Common myeloid progenitor, CD34-positive (primary cell): ENCODE results near the gene BDNF.
A peak's percentile ranks its signal among the peaks of the same experiment; 100 is the strongest.

Source experiments
- CTCF ChIA-PET: fragments of 350-600 bp; sonication (Branson Sonifier 250); formaldehyde crosslinking; loops from one replicate; lab custom pipeline; 2021; ENCODE audit warnings: antibody characterized with exemption; lab: Charles Lee
- POLR2A ChIA-PET: fragments of 350-600 bp; sonication (Branson Sonifier 250); formaldehyde crosslinking; loops from one replicate; lab custom pipeline; 2021; ENCODE audit warnings: antibody characterized with exemption; lab: Charles Lee
- DNase-seq, 3 donors: peaks; one replicate each; pipeline versions ENCODE4 v3.0.0 to v3.0.0-alpha.2; 2013
- H3K27ac ChIP-seq, 2 experiments: 1 replicate in 1 of 2; 2 replicates in 1 of 2; pipeline ENCODE4 v1.7.0; 2013; ENCODE audit warnings: inconsistent platforms in 2 of 2, low read length in 2 of 2, mild to moderate bottlenecking in 2 of 2, low read depth in 1 of 2, moderate library complexity in 1 of 2; ENCODE audit not compliant: severe bottlenecking in 2 of 2, insufficient read depth in 1 of 2, poor library complexity in 1 of 2
- H3K27me3 ChIP-seq, 5 experiments: replicated peaks in 2 of 5; 1 replicate in 3 of 5; 2 replicates in 2 of 5; pipeline versions ENCODE4 v1.6.1 to v1.7.0; 2013; ENCODE audit warnings: low read length in 4 of 5, mild to moderate bottlenecking in 2 of 5, moderate library complexity in 2 of 5, inconsistent platforms in 1 of 5; ENCODE audit not compliant: insufficient read depth in 5 of 5, control insufficient read depth in 4 of 5
- H3K36me3 ChIP-seq, 4 experiments: 1 replicate in 2 of 4; 2 replicates in 2 of 4; pipeline versions ENCODE4 v1.6.1 to v1.7.0; 2013; ENCODE audit warnings: low read length in 3 of 4, control low read depth in 1 of 4, mild to moderate bottlenecking in 1 of 4; ENCODE audit not compliant: control insufficient read depth in 4 of 4, insufficient read depth in 4 of 4
- H3K4me1 ChIP-seq, 4 experiments: 1 replicate in 3 of 4; 2 replicates in 1 of 4; pipeline versions ENCODE4 v1.6.1 to v1.7.1; 2013; ENCODE audit warnings: low read length in 3 of 4, mild to moderate bottlenecking in 3 of 4, control low read depth in 1 of 4, inconsistent platforms in 1 of 4, moderate library complexity in 1 of 4; ENCODE audit not compliant: control insufficient read depth in 4 of 4, insufficient read depth in 4 of 4; ENCODE audit errors: control extremely low read depth in 1 of 4
- H3K4me3 ChIP-seq, 7 experiments: 1 replicate in 4 of 7; 2 replicates in 3 of 7; pipeline versions ENCODE4 v1.5.1 to v1.7.0; 2013; ENCODE audit warnings: mild to moderate bottlenecking in 7 of 7, low read length in 6 of 7, moderate library complexity in 6 of 7, inconsistent platforms in 2 of 7, low read depth in 2 of 7, control low read depth in 1 of 7; ENCODE audit not compliant: insufficient read depth in 4 of 7, control insufficient read depth in 1 of 7; ENCODE audit errors: extremely low read depth in 1 of 7
- H3K9me3 ChIP-seq, 5 experiments: 1 replicate in 4 of 5; 2 replicates in 1 of 5; pipeline versions ENCODE4 v1.6.1 to v1.7.1; 2013; ENCODE audit warnings: low read length in 4 of 5, mild to moderate bottlenecking in 2 of 5, inconsistent platforms in 1 of 5, low read depth in 1 of 5, moderate library complexity in 1 of 5; ENCODE audit not compliant: control insufficient read depth in 4 of 5, insufficient read depth in 2 of 5; ENCODE audit errors: control extremely low read depth in 1 of 5
- WGBS: methylation state at CpG from one replicate; pipeline ENCODE4 v1.1.5; 2013; ENCODE audit not compliant: insufficient coverage; 5-methylcytosine and 5-hydroxymethylcytosine counted together

The BDNF gene

DNA sequence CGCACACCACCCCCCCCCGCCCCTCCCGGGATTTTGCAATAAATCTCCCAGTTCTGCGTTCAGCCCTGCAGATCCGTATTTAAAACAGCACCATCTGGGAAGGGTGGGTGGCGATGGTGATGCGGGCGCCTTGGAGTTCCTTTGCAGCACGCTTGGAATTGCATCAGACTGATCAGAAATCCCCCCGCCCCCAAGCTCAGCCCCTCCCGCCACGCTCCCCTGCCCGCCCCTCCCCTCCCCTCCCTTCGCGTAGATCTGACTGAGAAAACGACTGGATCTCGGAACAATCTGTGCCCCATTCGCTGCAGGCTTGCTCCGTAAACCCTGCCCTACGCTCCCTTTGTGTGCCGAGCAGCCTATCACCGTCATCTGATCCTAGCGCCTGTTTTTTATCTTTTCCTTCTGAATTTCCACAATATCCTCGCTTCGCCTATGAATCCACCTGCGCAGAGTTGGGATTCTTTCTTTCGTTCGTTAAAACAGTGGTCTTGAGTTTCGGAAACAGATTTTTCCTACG, 18.1 kb upstream of the BDNF start:
- ChIA-PET POLR2A (no interaction called here), CTCF (interaction anchor here (1.0 kb wide), 1 partner anchor 15 kb away, joined by 3 read pairs; no protein-coding TSS in a partner anchor)
- Histone ChIP-seq H3K9me3 (peaks cover 0 to 7% (median 6%) of the 10 kb centered on the region in 5 experiments), H3K4me1 (peaks cover 0 to 26% (median 16%) of the 10 kb centered on the region in 4 experiments), H3K4me3 (peak overlapping the region in 1 of 7 experiments; percentile 32), H3K36me3 (no peaks in the 10 kb centered on the region), H3K27ac (no peak overlapping the region), H3K27me3 (peaks cover 16 to 95% (median 30%) of the 10 kb centered on the region in 5 experiments)
- WGBS: 4% methylated on average over 16 of the region's 30 CpGs
- no peak for DNase-seq

DNA sequence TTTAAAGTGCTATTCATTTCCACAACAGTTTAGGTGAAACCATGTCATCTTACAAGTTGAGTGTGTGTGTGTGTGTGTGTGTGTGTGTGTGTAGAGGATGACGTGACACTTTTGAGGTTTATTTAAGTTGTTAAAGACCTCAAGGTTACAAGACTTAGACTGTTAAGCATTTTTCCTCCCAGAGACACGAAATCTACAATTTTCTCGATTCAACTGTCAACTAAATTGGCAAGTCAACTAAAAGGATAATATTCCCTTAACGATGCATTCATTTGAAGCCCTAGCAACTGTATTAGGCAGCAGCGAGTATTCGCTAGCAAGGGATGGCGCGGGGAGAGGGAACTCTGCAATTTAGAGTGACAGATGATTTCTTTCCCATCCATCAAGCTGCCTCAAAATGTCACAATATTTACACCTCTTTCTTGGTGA, 17.6 kb upstream of the BDNF start:
- H3K27ac ChIP-seq: no peak overlapping the region
- ChIA-PET POLR2A (no interaction called here), CTCF (interaction anchor here (0.7 to 1.8 kb wide), 2 partner anchors 14 to 19 kb away, joined by 3 to 5 read pairs; no protein-coding TSS in a partner anchor)
- DNase-seq: no peak
- no peak overlapping the region for H3K4me3 ChIP-seq
- peaks cover 14 to 91% (median 24%) of the 10 kb centered on the region in 5 experiments for H3K27me3 ChIP-seq
- H3K9me3 ChIP-seq: peaks cover 0 to 7% (median 6%) of the 10 kb centered on the region in 5 experiments
- H3K4me1 ChIP-seq: peaks cover 0 to 25% (median 16%) of the 10 kb centered on the region in 4 experiments
- H3K36me3 ChIP-seq: no peaks in the 10 kb centered on the region
- 14% methylated on average over 4 of the region's 8 CpGs for WGBS

DNA sequence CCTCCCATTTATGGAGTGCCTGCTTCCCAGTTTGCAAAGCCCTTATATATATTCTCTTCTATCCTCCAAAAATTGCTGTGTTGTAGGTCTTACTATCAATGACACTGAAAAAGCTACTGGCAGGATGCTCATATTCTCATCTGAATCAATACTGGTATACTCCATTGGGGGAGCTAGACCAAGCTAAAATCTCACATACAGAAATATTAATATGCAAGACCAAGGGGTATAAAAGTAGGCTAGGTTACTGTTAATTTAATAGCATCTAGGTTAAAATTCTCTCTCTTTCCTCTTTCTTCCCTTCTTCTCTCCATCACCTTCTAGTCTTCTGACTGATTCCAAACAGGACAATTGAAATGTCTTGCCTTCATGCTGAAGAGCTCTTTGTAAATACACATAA, 17.1 kb upstream of the BDNF start:
- DNase-seq: no peak
- ChIA-PET POLR2A (no interaction called here), CTCF (interaction anchor here (0.7 to 1.8 kb wide), 2 partner anchors 14 to 18 kb away, joined by 3 to 5 read pairs; no protein-coding TSS in a partner anchor)
- Histone ChIP-seq H3K4me3 (no peak overlapping the region), H3K27ac (no peak overlapping the region), H3K27me3 (peaks cover 14 to 89% (median 22%) of the 10 kb centered on the region in 5 experiments), H3K9me3 (peaks cover 0 to 7% (median 6%) of the 10 kb centered on the region in 5 experiments), H3K36me3 (no peaks in the 10 kb centered on the region), H3K4me1 (peaks cover 0 to 21% (median 14%) of the 10 kb centered on the region in 4 experiments)

DNA sequence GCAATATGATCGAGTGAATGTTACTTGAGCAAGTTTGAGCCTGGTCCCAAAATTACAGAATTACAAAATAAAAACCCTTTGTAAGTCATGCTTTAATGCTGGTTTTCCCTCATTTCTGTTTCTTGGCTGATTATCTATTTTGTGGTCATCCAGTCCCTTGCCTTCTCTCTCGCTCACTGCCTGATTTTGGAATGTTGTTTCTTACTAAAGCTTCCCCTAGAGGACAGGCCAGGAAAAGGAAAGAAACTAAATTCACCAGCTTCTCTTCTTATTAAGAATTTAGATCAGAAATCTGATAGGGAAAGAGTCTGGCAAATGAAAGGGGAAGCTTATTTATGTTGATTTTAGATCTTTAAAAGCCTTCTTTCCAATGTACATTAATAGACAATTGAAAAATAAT, 16.6 kb upstream of the BDNF start:
- CTCF ChIA-PET: interaction anchor here (1.8 kb wide), 1 partner anchor 18 kb away, joined by 5 read pairs; no protein-coding TSS in a partner anchor
- Histone ChIP-seq H3K4me1 (peaks cover 0 to 15% (median 8%) of the 10 kb centered on the region in 4 experiments), H3K4me3 (no peak overlapping the region), H3K9me3 (peaks cover 0 to 7% (median 6%) of the 10 kb centered on the region in 5 experiments), H3K27me3 (peaks cover 14 to 87% (median 20%) of the 10 kb centered on the region in 5 experiments), H3K27ac (no peak overlapping the region), H3K36me3 (no peaks in the 10 kb centered on the region)
- POLR2A ChIA-PET: no interaction called here
- no CpG with 5 or more reads among the region's 2 CpGs for WGBS
- DNase-seq: no peak

DNA sequence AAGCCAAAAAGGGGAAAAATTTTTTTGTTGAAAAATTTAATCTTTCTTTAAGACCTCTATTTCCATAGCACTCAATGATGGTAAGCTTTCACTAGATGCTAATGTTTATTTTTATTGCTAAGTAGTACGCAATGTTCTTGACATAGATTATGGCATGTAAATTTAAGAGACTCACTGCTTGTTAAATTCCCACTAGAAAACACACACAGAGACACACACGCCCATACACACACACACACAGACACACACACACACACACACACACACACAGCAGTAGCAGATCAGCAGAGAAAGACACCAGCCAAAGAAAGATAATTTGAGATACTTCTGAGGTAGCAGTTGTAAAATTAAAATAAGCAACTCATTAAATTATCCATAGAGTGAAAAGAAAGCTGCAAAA, 16.0 kb upstream of the BDNF start:
- Histone ChIP-seq H3K36me3 (no peaks in the 10 kb centered on the region), H3K27ac (no peak overlapping the region), H3K27me3 (peaks cover 13 to 82% (median 23%) of the 10 kb centered on the region in 5 experiments), H3K9me3 (peaks cover 0 to 7% (median 3%) of the 10 kb centered on the region in 5 experiments), H3K4me3 (no peak overlapping the region), H3K4me1 (peaks cover 0 to 9% (median 4%) of the 10 kb centered on the region in 4 experiments)
- DNase-seq: no peak
- ChIA-PET CTCF (interaction anchor here (1.8 kb wide), 1 partner anchor 17 kb away, joined by 5 read pairs; no protein-coding TSS in a partner anchor), POLR2A (no interaction called here)
- no CpG with 5 or more reads among the region's 2 CpGs for WGBS

DNA sequence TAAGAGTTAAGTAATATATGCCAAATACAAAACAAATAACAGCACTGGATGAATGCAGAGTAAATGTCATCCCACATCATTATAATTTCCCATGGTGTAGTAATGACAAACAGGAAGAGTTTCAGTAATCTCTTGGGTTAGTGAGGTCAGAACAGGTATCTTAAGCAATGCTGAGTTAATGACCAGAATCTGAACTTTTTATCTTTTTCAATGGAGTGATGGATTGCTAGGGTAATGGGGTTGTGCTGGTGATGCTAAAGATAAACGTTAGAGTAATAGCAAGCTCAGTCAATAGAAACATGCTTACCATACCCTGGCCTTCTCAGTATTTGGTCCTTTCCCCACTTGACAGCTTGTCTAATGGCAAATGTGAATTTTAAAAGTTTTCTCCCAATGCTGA, 11.5 kb upstream of the BDNF start:
- DNase-seq: no peak
- Histone ChIP-seq H3K27me3 (peaks cover 2 to 65% (median 13%) of the 10 kb centered on the region in 5 experiments), H3K4me3 (no peak overlapping the region), H3K27ac (no peak overlapping the region), H3K4me1 (no peaks in the 10 kb centered on the region), H3K9me3 (no peaks in the 10 kb centered on the region), H3K36me3 (no peaks in the 10 kb centered on the region)
- CTCF ChIA-PET: interaction anchor here (0.9 to 1.6 kb wide), 5 partner anchors 9 to 16 kb away, joined by 3 to 5 read pairs (median 4); no protein-coding TSS in a partner anchor
- WGBS: no CpG with 5 or more reads among the region's 1 CpG
- POLR2A ChIA-PET: no interaction called here

DNA sequence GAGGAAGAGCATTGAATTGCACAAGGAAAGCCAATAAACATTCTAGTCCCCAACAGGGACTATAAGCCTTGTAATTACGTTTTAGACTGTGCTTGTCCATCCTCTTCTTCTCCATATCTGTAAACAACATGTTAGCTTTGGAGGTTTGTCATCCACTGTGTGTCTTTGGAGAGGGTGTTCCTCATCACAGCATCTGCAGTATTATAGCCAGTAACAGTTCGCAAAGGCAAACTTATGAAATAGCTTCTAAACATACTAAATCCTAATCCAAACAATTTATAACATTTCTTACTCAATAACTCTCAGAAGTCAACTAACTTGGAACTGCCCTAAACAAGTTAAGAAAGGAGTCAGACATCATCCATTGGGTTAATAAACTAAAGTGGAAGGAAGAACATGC, 10.3 kb upstream of the BDNF start:
- no peaks in the 10 kb centered on the region for H3K4me1 ChIP-seq
- no peaks in the 10 kb centered on the region for H3K36me3 ChIP-seq
- no peak overlapping the region for H3K27ac ChIP-seq
- no peak for DNase-seq
- H3K27me3 ChIP-seq: peaks cover 0 to 62% (median 10%) of the 10 kb centered on the region in 5 experiments
- ChIA-PET POLR2A (no interaction called here), CTCF (interaction anchor here (0.9 to 1.6 kb wide), 3 partner anchors 12 to 17 kb away, joined by 3 to 4 read pairs (median 3); no protein-coding TSS in a partner anchor)
- no peaks in the 10 kb centered on the region for H3K9me3 ChIP-seq
- no peak overlapping the region for H3K4me3 ChIP-seq
- 67% methylated on average over 1 of the region's 2 CpGs for WGBS
